ENCODE data around the gene C1orf159.
A peak's percentile ranks its signal among the peaks of the same experiment; 100 is the strongest.
"Not testable (repeated sequence)": the region's sequence is repeated elsewhere in the genome, so short reads cannot be mapped to it uniquely, and the experiment has no call there.

Gene C1orf159

DNA sequence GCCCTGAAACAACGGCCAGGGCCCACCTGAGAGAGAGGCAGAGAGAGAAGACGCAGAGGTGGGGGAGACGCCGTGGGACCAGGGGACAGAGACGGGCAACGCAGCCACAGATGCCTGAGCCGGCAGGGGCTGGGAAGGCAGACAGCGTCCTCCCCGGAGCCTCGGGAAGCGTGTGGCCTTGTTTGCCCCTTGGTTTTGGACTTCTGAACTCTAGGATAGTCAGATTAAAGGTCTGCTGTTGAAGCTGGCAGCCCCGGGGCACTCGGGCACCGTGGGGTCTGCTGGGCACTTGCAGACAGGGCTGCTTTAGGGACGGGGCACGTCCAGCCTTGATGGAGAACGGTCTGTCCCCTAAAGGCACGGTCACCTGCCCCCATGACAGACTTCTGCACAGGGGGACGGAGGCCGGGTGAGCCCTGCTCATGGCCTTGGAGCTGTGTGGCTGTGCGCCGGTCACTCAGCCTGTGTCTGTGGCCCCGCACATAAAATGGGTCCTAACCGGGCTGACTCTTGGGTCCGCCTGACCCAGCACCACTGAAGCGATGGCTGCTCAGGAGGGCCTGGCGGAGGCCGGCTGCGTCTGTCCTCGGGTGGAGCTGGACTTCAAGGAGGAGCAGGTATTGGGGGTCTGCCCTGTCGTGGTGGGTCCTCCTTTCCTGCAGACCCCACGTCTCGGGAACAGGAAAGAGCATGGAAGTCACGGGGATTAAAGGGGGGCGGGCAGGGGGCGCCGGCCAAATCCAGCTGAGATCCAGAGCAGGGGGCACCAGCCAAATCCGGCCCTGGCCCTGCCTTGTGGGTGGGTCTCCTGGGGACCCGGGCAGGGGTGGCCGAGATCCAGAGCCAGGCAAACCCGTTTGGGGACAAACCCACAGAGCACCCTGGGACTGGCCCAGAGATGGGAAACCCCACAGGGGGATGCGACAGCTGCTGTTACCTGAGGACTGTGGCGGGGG lies 32.2 kb downstream of the C1orf159 start:
- intact Hi-C loops (cut with micrococcal nuclease) = no loop called here
- Mint-ChIP-seq H3K4me1 (ENCODE audit: low read depth) (peaks cover 12% of the 10 kb centered on the region), H3K36me3 (ENCODE audit: low read depth) (peaks cover 37% of the 10 kb centered on the region), H3K9me3 (no peaks in the 10 kb centered on the region), H3K27me3 (peaks cover 13% of the 10 kb centered on the region), H3K4me3 (no peak overlapping the region), H3K27ac (no peak overlapping the region)

DNA sequence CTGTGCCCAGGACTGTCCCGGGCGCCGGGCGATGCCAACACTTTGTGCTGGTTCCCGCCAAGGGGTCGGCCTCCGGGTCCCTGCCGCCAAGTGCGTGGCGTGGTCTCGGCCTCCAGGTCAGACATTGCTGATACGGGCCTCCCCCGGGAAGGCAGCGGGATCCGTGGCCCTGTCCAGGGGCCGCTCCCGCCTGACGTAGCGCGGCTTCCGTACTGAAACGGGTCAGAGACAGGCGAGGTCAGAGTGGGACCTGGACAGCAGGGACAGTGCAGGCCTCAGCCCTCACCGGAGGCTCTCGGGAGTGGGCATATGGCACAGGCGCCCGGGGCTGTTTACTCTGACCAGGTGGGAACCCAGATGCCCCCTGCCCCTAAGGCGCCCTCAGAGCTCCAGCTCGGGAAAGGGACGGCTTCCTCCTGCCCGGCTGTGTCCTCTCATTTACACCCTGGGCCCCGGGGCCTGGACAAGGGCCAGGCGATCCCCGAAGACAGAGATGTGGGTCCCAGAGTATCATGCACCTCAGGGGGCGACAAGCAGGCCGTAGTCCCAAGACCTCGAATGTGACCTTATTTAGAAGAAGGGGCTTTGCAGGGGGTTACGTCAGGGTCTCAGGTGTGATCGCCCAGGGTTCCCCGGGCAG lies 33.0 kb downstream of the C1orf159 start:
- H3K27me3 Mint-ChIP-seq = peaks cover 13% of the 10 kb centered on the region
- intact Hi-C loops (cut with micrococcal nuclease) = no loop called here
- H3K4me1 Mint-ChIP-seq (ENCODE audit: low read depth) = peaks cover 12% of the 10 kb centered on the region
- H3K27ac Mint-ChIP-seq = no peak overlapping the region
- H3K9me3 Mint-ChIP-seq = no peaks in the 10 kb centered on the region
- no peak overlapping the region for H3K4me3 Mint-ChIP-seq
- H3K36me3 Mint-ChIP-seq (ENCODE audit: low read depth) = peaks cover 37% of the 10 kb centered on the region

DNA sequence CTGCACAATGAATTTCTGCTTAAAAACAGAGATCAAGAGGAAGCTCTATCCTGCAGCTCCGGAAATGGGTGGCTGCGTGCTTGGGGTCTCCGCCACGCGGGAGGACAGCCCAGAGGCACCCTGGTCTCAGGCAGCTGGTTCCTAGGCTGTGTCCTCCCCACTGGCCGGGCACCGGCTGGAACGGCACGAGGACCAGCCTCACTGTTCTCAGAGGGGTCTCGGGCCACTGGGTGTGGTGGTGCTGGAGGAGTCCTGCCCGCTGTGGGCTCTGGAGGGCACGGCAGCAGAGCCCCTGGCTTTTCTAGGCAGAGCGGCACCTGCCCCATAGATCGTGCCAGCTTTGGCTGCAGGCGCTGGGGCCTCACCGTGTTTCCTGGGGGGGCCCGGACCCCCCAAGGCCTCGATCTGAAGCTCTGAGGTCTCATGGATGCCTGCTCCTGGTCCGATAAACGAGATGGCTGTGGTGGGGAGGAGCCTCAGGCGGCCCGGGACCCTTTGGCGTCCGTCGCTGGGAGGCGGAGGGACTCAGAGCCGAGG lies 33.6 kb downstream of the C1orf159 start:
- no peak overlapping the region for H3K4me3 Mint-ChIP-seq
- H3K36me3 Mint-ChIP-seq (ENCODE audit: low read depth) = peaks cover 37% of the 10 kb centered on the region
- no peaks in the 10 kb centered on the region for H3K9me3 Mint-ChIP-seq
- H3K27me3 Mint-ChIP-seq = peaks cover 13% of the 10 kb centered on the region
- no peak overlapping the region for H3K27ac Mint-ChIP-seq
- peaks cover 12% of the 10 kb centered on the region for H3K4me1 Mint-ChIP-seq (ENCODE audit: low read depth)
- intact Hi-C loops (cut with micrococcal nuclease) = no loop called here

DNA sequence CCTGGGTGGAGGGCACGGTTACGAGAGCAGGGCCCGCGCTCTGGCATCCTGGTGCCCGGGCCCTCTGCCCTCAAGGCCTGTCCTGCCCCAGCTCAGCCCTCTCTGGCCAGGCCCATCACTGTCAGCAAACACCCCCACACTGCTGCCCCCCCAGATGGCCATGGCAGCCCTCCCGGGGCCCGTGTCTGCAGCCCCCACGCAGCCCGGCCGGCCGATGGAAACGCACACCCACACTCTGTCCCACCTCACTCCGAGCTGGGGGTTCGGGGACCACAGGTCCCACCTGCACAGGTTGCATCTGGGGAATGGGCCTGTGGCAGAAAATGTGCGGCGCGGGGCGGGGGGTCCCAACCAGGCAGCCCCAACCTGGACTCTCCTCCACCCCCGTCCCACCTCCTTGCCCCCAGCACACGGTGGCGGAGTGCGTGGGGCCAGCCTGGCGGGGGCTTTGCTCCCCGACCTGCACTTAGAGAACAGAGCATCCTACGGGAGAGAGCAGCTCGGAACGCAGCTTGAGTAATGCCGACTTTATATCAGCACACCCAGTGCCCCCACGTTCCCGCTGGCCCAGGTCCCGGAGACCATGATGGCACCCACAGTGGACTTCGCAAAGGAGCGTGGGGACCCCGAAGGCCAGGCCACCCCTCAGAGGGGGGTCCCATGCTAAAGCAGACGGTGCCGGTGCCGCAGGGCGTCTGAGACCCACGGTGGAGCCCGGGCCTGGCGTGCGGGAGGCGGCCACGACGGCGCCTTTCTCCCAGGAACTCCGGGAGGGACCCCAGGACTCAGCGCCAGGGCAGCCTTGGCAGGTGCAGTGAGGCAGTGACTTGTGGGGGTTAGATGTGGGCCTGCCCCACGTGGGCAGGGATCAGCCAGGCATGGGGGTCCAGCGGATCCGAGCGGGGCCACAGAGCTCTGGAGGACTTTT lies 34.3 kb downstream of the C1orf159 start:
- no peaks in the 10 kb centered on the region for H3K9me3 Mint-ChIP-seq
- H3K27me3 Mint-ChIP-seq = peaks cover 13% of the 10 kb centered on the region
- no peak overlapping the region for H3K4me3 Mint-ChIP-seq
- peaks cover 29% of the 10 kb centered on the region for H3K36me3 Mint-ChIP-seq (ENCODE audit: low read depth)
- no peak overlapping the region for H3K27ac Mint-ChIP-seq
- H3K4me1 Mint-ChIP-seq (ENCODE audit: low read depth) = peaks cover 12% of the 10 kb centered on the region
- intact Hi-C loops (cut with micrococcal nuclease) = no loop called here

DNA sequence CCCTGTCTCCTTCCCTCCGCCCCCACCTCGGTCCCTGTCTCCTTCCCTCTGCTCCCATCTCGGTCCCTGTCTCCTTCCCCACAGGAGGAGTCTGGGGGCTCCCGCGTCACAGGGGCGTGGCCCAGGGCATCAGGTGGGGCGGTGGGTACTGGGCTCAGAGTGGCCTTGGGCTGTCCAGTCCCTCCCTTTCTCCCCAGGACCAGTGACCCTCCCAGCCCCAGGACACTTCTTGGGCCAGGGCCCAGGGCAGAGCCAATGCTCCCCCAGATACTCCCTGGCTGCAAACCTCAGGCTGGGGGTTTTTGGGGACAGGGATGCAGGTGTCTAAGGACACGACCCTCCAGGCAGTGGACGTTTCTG lies 35.0 kb downstream of the C1orf159 start:
- Mint-ChIP-seq H3K27ac (no peak overlapping the region), H3K4me1 (ENCODE audit: low read depth) (peaks cover 12% of the 10 kb centered on the region), H3K9me3 (no peaks in the 10 kb centered on the region), H3K4me3 (no peak overlapping the region), H3K36me3 (ENCODE audit: low read depth) (peaks cover 26% of the 10 kb centered on the region), H3K27me3 (peaks cover 13% of the 10 kb centered on the region)
- intact Hi-C loops (cut with micrococcal nuclease) = no loop called here

DNA sequence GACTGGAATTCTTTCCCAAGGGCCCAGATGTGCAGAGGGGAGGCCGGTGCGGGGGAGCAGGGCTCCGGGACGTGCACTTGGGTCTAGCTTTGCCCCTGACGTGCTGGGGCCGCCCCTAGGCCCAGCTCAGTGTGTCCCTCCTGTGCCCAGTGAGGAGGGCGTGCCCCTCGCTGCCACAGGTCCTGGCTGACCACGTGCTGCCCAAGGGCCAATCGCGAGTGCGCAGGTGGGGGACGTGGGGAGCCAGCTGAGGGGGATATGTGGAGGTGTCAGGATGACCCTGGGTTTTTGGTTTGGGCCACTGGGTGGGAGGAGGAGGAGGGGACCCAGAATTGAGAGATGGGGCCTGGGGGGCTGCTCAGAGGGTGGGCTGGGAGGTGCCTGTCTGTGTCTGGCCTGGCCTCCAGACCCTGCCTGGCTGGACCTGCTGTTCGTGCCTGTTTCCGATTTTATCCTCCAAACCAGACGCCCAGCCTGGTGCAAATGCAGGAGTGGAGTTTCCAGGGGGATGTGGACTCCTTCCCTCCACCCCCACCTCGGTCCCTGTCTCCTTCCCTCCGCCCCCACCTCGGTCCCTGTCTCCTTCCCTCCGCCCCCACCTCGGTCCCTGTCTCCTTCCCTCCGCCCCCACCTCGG lies 35.6 kb downstream of the C1orf159 start:
- H3K4me3 Mint-ChIP-seq = peak overlapping the region; percentile 42
- intact Hi-C loops (cut with micrococcal nuclease) = no loop called here
- H3K9me3 Mint-ChIP-seq = no peaks in the 10 kb centered on the region
- peaks cover 26% of the 10 kb centered on the region for H3K36me3 Mint-ChIP-seq (ENCODE audit: low read depth)
- no peak overlapping the region for H3K27ac Mint-ChIP-seq
- H3K27me3 Mint-ChIP-seq = peaks cover 14% of the 10 kb centered on the region
- H3K4me1 Mint-ChIP-seq (ENCODE audit: low read depth) = peaks cover 12% of the 10 kb centered on the region

DNA sequence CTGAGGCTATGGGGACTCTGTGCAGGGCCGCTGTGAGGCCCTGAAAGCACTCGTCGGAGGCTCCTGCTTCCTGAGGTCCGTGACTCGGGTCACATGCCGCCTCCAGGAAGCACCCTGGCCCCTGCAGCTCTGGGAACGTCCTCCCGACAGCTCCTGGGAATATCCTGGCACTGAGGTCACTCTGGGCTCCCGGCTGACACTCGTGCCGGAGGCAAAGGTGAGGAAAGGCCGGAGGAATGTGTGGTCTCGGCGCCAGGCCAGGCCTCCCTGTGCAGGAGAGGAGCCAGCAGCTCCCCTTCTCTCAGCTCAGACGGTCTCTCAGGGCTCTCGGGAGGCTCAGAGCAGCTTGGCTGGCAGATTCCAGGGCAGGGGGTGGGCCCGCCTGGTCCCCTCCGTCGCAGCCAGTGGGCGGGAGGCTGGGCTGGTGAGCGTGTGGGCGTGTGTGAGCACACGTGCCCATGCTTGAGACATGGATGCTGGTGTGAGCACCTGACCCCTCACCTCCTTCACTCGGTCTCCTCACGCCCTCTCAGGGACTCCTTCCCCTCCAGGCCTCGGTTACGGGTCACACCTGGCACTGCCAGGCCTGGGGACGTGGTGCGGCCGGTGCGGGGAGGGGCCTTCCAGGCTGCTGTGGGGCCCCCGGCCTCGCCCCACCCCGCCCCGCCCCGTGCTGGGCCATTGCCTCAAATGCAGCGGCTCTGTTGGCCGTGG lies 36.3 kb downstream of the C1orf159 start:
- Mint-ChIP-seq H3K36me3 (ENCODE audit: low read depth) (peaks cover 26% of the 10 kb centered on the region), H3K4me1 (ENCODE audit: low read depth) (peaks cover 12% of the 10 kb centered on the region), H3K27me3 (peaks cover 15% of the 10 kb centered on the region), H3K27ac (no peak overlapping the region), H3K4me3 (peak overlapping the region; percentile 46), H3K9me3 (no peaks in the 10 kb centered on the region)
- intact Hi-C loops (cut with micrococcal nuclease) = no loop called here

DNA sequence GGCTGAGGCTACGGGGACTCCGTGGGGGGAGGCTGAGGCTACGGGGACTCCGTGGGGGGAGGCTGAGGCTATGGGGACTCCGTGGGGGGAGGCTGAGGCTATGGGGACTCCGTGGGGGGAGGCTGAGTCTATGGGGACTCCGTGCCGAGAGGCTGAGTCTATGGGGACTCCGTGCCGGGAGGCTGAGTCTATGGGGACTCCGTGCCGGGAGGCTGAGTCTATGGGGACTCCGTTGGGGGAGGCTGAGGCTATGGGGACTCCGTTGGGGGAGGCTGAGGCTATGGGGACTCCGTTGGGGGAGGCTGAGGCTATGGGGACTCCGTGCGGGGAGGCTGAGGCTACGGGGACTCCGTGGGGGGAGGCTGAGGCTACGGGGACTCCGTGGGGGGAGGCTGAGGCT lies 38.5 kb downstream of the C1orf159 start:
- H3K4me3 Mint-ChIP-seq; intact Hi-C loops (cut with micrococcal nuclease); H3K27ac Mint-ChIP-seq; H3K36me3 Mint-ChIP-seq (ENCODE audit: low read depth); H3K9me3 Mint-ChIP-seq: not testable (repeated sequence)
- Mint-ChIP-seq H3K27me3 (peaks cover 16% of the 10 kb centered on the region), H3K4me1 (ENCODE audit: low read depth) (peaks cover 12% of the 10 kb centered on the region)

DNA sequence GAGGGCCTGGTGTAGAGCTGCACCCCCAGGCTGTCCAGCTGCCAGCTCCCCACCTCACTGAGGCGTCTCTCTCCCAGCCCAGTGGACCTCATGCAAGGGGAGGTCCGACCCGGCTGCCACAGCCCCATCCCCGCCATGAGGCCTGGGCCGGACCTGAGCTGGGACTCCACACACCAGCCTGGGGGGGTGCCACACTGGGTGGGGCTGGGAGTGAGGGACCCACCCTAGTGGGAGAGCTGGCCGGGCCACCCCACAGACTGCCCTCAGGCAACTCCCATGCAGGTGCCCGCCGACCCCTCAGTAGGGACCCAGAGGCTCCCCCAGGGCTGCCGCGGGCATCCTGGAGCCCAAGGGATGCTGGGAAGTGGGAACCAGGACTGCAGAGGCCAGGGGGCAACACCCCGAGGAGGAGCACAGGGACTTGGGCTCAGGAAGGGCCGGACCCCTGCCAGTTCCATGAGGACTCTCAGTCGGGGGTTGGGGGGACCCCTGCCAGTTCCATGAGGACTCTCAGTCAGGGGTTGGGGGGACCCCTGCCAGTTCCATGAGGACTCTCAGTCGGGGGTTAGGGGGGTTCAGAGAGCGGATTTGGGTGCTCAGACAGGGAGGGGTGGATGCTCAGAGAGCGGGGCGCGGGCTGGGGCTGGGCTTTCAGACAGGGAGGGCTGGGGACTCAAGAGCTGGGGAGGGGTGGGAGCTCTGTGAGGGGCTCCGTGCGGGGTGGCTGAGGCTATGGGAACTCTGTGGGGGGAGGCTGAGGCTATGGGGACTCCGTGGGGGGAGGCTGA lies 40.5 kb downstream of the C1orf159 start:
- H3K4me3 Mint-ChIP-seq = no peak overlapping the region
- intact Hi-C loops (cut with micrococcal nuclease) = no loop called here
- H3K27me3 Mint-ChIP-seq = peaks cover 23% of the 10 kb centered on the region
- no peak overlapping the region for H3K27ac Mint-ChIP-seq
- H3K4me1 Mint-ChIP-seq (ENCODE audit: low read depth) = peaks cover 11% of the 10 kb centered on the region
- H3K9me3 Mint-ChIP-seq = no peaks in the 10 kb centered on the region
- H3K36me3 Mint-ChIP-seq (ENCODE audit: low read depth) = no peaks in the 10 kb centered on the region

DNA sequence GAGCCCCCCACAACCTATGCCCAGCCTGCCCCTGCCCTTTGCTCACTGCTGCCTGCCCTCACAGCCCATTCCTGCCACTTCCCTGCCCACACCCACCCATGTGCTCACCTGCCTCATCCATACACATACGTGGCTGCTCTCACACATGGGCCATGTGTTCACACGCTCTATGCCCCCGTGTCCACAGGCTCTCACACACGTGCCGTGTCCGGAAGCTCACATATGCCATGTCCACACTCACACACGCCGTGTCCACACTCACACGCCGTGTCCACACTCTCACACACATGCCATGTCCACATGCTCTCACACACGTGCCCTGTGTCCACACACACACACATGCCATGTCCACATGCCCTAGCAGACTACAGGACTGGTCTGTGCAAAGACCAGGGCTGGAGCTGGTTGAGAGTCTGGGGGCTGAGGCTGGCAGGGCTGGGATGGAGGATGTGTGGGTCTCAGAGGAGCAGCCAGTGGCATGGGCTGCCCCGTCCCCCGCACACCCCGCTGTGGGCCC lies 41.2 kb downstream of the C1orf159 start:
- no peaks in the 10 kb centered on the region for H3K9me3 Mint-ChIP-seq
- no peak overlapping the region for H3K4me3 Mint-ChIP-seq
- peaks cover 10% of the 10 kb centered on the region for H3K4me1 Mint-ChIP-seq (ENCODE audit: low read depth)
- H3K36me3 Mint-ChIP-seq (ENCODE audit: low read depth) = no peaks in the 10 kb centered on the region
- H3K27ac Mint-ChIP-seq = no peak overlapping the region
- peaks cover 24% of the 10 kb centered on the region for H3K27me3 Mint-ChIP-seq
- intact Hi-C loops (cut with micrococcal nuclease) = no loop called here

DNA sequence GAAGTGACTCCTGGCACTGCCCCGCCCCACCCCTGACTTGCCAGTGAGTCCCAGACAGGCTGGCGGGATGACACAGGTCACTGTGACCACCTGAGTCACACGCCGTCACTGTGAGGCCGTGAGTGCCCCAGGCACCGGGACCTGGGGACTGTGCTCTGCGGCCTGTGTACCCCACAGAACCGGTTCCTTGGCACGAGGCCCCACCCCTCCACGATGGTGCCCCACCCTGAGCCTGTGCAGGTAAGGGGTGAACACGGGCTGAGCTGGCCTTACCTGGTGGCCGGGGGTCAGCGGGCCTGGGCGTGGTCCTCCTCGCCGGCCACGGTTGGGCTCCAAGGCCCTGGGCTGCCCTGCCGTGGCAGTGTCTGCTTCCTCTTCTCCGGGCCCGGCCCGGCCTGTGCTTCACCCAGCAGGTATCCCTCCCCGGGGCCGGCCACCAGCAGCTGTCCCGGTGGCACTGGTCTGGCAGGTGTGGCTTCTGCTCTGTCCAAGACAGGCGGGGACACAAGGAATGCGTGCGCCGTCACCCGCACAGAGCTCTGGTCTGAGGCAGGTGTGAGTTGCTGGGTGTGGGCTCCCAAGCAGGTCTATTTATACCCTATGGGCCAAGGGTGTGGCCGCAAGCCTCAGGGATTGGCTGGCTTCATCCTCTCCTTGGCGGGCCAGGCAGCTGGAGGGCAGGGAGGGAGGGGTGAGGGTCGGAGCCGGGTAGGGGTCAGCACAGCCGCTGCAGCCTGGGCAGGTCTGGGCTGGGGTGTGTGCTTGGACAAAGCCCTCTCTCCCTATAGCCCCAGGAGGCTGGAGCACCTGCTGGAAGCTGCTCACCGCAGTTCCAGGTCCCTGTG lies 41.9 kb downstream of the C1orf159 start, which contains the start of gene RNF223:
Gene RNF223, minus strand, starts transcription at position 564 of the 845 bp plus-strand sequence. CDS start 1,740 bp downstream, outside the sequence.
- Mint-ChIP-seq H3K27ac (no peak within 1 kb of the TSS), H3K36me3 (ENCODE audit: low read depth) (no peaks in the 10 kb centered on the region), H3K9me3 (no peaks in the 10 kb centered on the region), H3K27me3 (peaks cover 23% of the 10 kb centered on the region), H3K4me3 (no peak within 1 kb of the TSS), H3K4me1 (ENCODE audit: low read depth) (peaks cover 5% of the 10 kb centered on the region)
- intact Hi-C loops (cut with micrococcal nuclease) = no loop called here
